UCSD-AML1 (cell line): ENCODE results near the gene UFSP2.
"Not testable (repeated sequence)": the region's sequence is repeated elsewhere in the genome, so short reads cannot be mapped to it uniquely, and the experiment has no call there.

ENCODE experiments used
- DNase-seq: peaks from one replicate; lab custom pipeline; 2025; ENCODE audit not compliant: unreplicated experiment; lab: John Stamatoyannopoulos, UW

Gene UFSP2

GRCh38 chr4:185384930-185385331 is 40.8 kb downstream of the UFSP2 start:
- no peak for DNase-seq

- DNase-seq = no peak
Observed at GRCh38 chr4:185384061-185384460, 41.7 kb downstream of the UFSP2 start.

GRCh38 chr4:185383451-185383850 is 42.3 kb downstream of the UFSP2 start:
- DNase-seq = no peak

- no peak for DNase-seq
Observed at GRCh38 chr4:185382754-185383153, 43.0 kb downstream of the UFSP2 start.

GRCh38 chr4:185381288-185382196 is 44.2 kb downstream of the UFSP2 start:
- no peak for DNase-seq

- no peak for DNase-seq
Observed at GRCh38 chr4:185380320-185380719, 45.4 kb downstream of the UFSP2 start.

- no peak for DNase-seq
Observed at GRCh38 chr4:185379326-185380295, 46.2 kb downstream of the UFSP2 start.

GRCh38 chr4:185378264-185378663 is 47.5 kb downstream of the UFSP2 start:
- DNase-seq = no peak

GRCh38 chr4:185374573-185374972 is 51.2 kb downstream of the UFSP2 start:
- DNase-seq = no peak

GRCh38 chr4:185374027-185374426 is 51.7 kb downstream of the UFSP2 start:
- no peak for DNase-seq

- no peak for DNase-seq
Observed at GRCh38 chr4:185371702-185372101, 54.1 kb downstream of the UFSP2 start.

GRCh38 chr4:185370268-185370949 is 55.4 kb downstream of the UFSP2 start:
- no peak for DNase-seq

- no peak for DNase-seq
Observed at GRCh38 chr4:185369731-185370130, 56.0 kb downstream of the UFSP2 start.

- no peak for DNase-seq
Observed at GRCh38 chr4:185364886-185365285, 60.9 kb downstream of the UFSP2 start.

GRCh38 chr4:185363251-185363650 is 62.5 kb downstream of the UFSP2 start:
- no peak for DNase-seq

GRCh38 chr4:185362570-185362969 is 63.2 kb downstream of the UFSP2 start:
- DNase-seq = not testable (repeated sequence)

- DNase-seq = no peak
Observed at GRCh38 chr4:185361872-185362271, 63.9 kb downstream of the UFSP2 start.

GRCh38 chr4:185359767-185360446 is 65.9 kb downstream of the UFSP2 start:
- no peak for DNase-seq

GRCh38 chr4:185358959-185359358 is 66.8 kb downstream of the UFSP2 start:
- no peak for DNase-seq

GRCh38 chr4:185358514-185358913 is 67.2 kb downstream of the UFSP2 start:
- DNase-seq = no peak
